Astrocyte (in vitro differentiated cells and primary cell): ENCODE measurements around the gene INSC.

Source experiments
- CTCF ChIP-seq: IDR thresholded peaks from 2 replicates; pipeline ENCODE4 v1.5.1; 2011; ENCODE audit warnings: low read depth, mild to moderate bottlenecking, inconsistent platforms, low read length, moderate library complexity; ENCODE audit not compliant: insufficient read depth
- EZH2 ChIP-seq: IDR thresholded peaks from 2 replicates; pipeline ENCODE4 v1.6.1; 2012; ENCODE audit warnings: mild to moderate bottlenecking, low read length, inconsistent platforms; ENCODE audit not compliant: insufficient read depth

DNA sequence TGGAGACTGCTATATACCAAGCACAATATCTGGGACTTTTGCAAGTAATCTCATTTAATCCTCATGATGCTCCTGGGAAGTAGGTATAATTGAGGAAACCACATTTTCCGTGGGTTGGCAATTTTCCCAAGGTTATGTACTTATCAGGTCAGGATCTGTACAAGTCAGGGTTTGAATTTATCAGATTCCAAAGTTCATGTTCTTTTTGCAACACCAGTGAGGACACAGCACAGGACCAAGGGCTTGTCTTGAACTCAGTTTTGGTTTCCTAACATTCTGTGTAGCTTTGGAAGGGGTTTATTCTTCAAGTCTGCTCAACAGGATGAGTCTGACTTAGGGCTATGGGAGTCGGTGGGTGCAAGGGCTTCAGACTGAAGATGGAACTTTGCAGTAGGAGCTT lies 30.4 kb downstream of the INSC start:
- TF ChIP-seq EZH2, result no peak
- TF ChIP-seq CTCF, result no peak
